Measurements from ENCODE around the gene AUTS2. TPM values are rescaled to one million over a fixed set of nuclear protein-coding genes. Genes with fewer than 3 reads are reported as not detected.

Gene AUTS2
- total RNA-seq, 1 experiment from 2014 or later = 2.5 TPM

- CTCF ChIA-PET = no interaction called here
These were observed 696.1 kb downstream of the AUTS2 start for GRCh38 chr7:70294211-70294911.

GRCh38 chr7:70298780-70299471, 700.7 kb downstream of the AUTS2 start:
- Histone ChIP-seq H3K4me3 (ENCODE audit: low read depth in 2 of 2, low read length in 2 of 2) (no peak overlapping the region), H3K27me3 (ENCODE audit: control insufficient read depth, insufficient read depth, low read length) (no peaks in the 10 kb centered on the region), H3K36me3 (ENCODE audit: control insufficient read depth, insufficient read depth, low read length) (no peaks in the 10 kb centered on the region), H3K4me1 (ENCODE audit: control insufficient read depth, insufficient read depth, low read length) (no peaks in the 10 kb centered on the region), H3K9me3 (ENCODE audit: control insufficient read depth, insufficient read depth, low read depth, low read length) (no peaks in the 10 kb centered on the region), H3K27ac (ENCODE audit: low read length) (no peak overlapping the region)
- POLR2A ChIA-PET = no interaction called here
- CTCF ChIA-PET = no interaction called here
- intact Hi-C loops (cut with micrococcal nuclease; ENCODE audit: unreplicated experiment) (no loop called here), in situ Hi-C loops (cut with HindIII; ENCODE audit: low pct_unique_long_range_greater_than_20kb, low sequenced_read_pairs) (no loop called here)
- ATAC-seq = no peak
- DNase-seq (ENCODE audit: low read depth, low spot score) = no peak
- no TSS peak for BruUV-seq (replicated peaks)
- TF ChIP-seq SIN3A (IDR thresholded peaks at IDR 0.05; ENCODE audit: borderline replicate concordance, insufficient read depth, low read depth, low read length) (no peak), REST (IDR thresholded peaks at IDR 0.05; ENCODE audit: insufficient read depth in 1 of 2, low read depth in 2 of 2, low read length in 1 of 2) (no peak), CTCF (IDR thresholded peaks at IDR 0.05) (no peak), TCF7L2 (IDR thresholded peaks at IDR 0.05; ENCODE audit: low read depth, low read length) (no peak)

More at GRCh38 chr7:70294211-70294911, 696.1 kb downstream of the AUTS2 start:
- no peaks in the 10 kb centered on the region for H3K9me3 ChIP-seq (ENCODE audit: control insufficient read depth, insufficient read depth, low read depth, low read length)
- POLR2A ChIA-PET = no interaction called here
- H3K27me3 ChIP-seq (ENCODE audit: control insufficient read depth, insufficient read depth, low read length) = no peaks in the 10 kb centered on the region
- DNase-seq (ENCODE audit: low read depth, low spot score) (no peak), ATAC-seq (no peak)
- TF ChIP-seq REST (IDR thresholded peaks at IDR 0.05; ENCODE audit: insufficient read depth in 1 of 2, low read depth in 2 of 2, low read length in 1 of 2) = no peak
- TF ChIP-seq POLR2AphosphoS5 (IDR thresholded peaks at IDR 0.05; ENCODE audit: low read depth, low read length) = no peak
- no peak for TF ChIP-seq TCF7L2 (IDR thresholded peaks at IDR 0.05; ENCODE audit: low read depth, low read length)
- no peak for TF ChIP-seq CTCF (IDR thresholded peaks at IDR 0.05)
- TF ChIP-seq SIN3A (IDR thresholded peaks at IDR 0.05; ENCODE audit: borderline replicate concordance, insufficient read depth, low read depth, low read length) = no peak
- no peak overlapping the region for H3K4me3 ChIP-seq (ENCODE audit: low read depth in 2 of 2, low read length in 2 of 2)
- in situ Hi-C loops (cut with HindIII; ENCODE audit: low pct_unique_long_range_greater_than_20kb, low sequenced_read_pairs) (no loop called here), intact Hi-C loops (cut with micrococcal nuclease; ENCODE audit: unreplicated experiment) (no loop called here)
- H3K27ac ChIP-seq (ENCODE audit: low read length) = no peak overlapping the region
- BruUV-seq (replicated peaks) = no TSS peak
- H3K36me3 ChIP-seq (ENCODE audit: control insufficient read depth, insufficient read depth, low read length) = no peaks in the 10 kb centered on the region
- no peaks in the 10 kb centered on the region for H3K4me1 ChIP-seq (ENCODE audit: control insufficient read depth, insufficient read depth, low read length)

Measured in Panc1 (cell line).